Mucosa of rectum (tissue), 2 donors: ENCODE measurements around the gene KIAA1549.

Experiments
- H3K27ac ChIP-seq, 2 donors: one replicate each; pipeline ENCODE4 v1.7.0; 2013; ENCODE audit warnings: inconsistent platforms in 2 of 2, low read depth in 2 of 2, low read length in 2 of 2
- H3K27me3 ChIP-seq, 2 donors: one replicate each; pipeline ENCODE4 v1.7.0; 2013; ENCODE audit warnings: low read length in 2 of 2; ENCODE audit not compliant: control insufficient read depth in 2 of 2, insufficient read depth in 2 of 2
- H3K36me3 ChIP-seq, 2 donors: one replicate each; pipeline ENCODE4 v1.7.0; 2013; ENCODE audit warnings: low read length in 2 of 2; ENCODE audit not compliant: control insufficient read depth in 2 of 2, insufficient read depth in 2 of 2
- H3K4me1 ChIP-seq, 2 donors: one replicate each; pipeline ENCODE4 v1.7.0; 2013; ENCODE audit warnings: low read length in 2 of 2, mild to moderate bottlenecking in 1 of 2; ENCODE audit not compliant: control insufficient read depth in 2 of 2, insufficient read depth in 2 of 2
- H3K4me3 ChIP-seq, 2 donors: one replicate each; pipeline ENCODE4 v1.7.0; 2013; ENCODE audit warnings: low read length in 2 of 2
- H3K9ac ChIP-seq, 2 donors: one replicate each; pipeline ENCODE4 v1.7.0; 2013; ENCODE audit warnings: low read length in 2 of 2, low read depth in 1 of 2, mild to moderate bottlenecking in 1 of 2
- H3K9me3 ChIP-seq, 2 donors: one replicate each; pipeline ENCODE4 v1.7.0; 2013; ENCODE audit warnings: low read length in 2 of 2; ENCODE audit not compliant: control insufficient read depth in 2 of 2
- donor health status: healthy.
- donor health status: Normal muscosa, but diverticular disease.

The KIAA1549 gene

GRCh38 chr7:138843632-138844580 lies 137.3 kb downstream of the KIAA1549 start:
- Histone ChIP-seq H3K36me3 (no peaks in the 10 kb centered on the region), H3K9ac (no peak overlapping the region), H3K27ac (no peak overlapping the region), H3K4me3 (no peak overlapping the region), H3K4me1 (no peaks in the 10 kb centered on the region), H3K27me3 (no peaks in the 10 kb centered on the region), H3K9me3 (no peaks in the 10 kb centered on the region)

GRCh38 chr7:138842111-138842510 lies 139.1 kb downstream of the KIAA1549 start:
- Histone ChIP-seq H3K9me3 (no peaks in the 10 kb centered on the region), H3K9ac (no peak overlapping the region), H3K4me1 (no peaks in the 10 kb centered on the region), H3K4me3 (no peak overlapping the region), H3K27ac (no peak overlapping the region), H3K27me3 (no peaks in the 10 kb centered on the region), H3K36me3 (no peaks in the 10 kb centered on the region)

GRCh38 chr7:138838166-138838565 lies 143.0 kb downstream of the KIAA1549 start:
- H3K4me3 ChIP-seq = no peak overlapping the region
- H3K9ac ChIP-seq = no peak overlapping the region
- H3K9me3 ChIP-seq = no peaks in the 10 kb centered on the region
- H3K36me3 ChIP-seq = no peaks in the 10 kb centered on the region
- no peaks in the 10 kb centered on the region for H3K4me1 ChIP-seq
- no peaks in the 10 kb centered on the region for H3K27me3 ChIP-seq
- H3K27ac ChIP-seq = no peak overlapping the region

- H3K9me3 ChIP-seq = no peaks in the 10 kb centered on the region
- no peak overlapping the region for H3K9ac ChIP-seq
- no peak overlapping the region for H3K27ac ChIP-seq
- H3K36me3 ChIP-seq = no peaks in the 10 kb centered on the region
- H3K4me1 ChIP-seq = no peaks in the 10 kb centered on the region
- H3K27me3 ChIP-seq = no peaks in the 10 kb centered on the region
- H3K4me3 ChIP-seq = no peak overlapping the region
Measured at GRCh38 chr7:138837627-138838026, 143.6 kb downstream of the KIAA1549 start.

GRCh38 chr7:138835087-138835486 lies 146.1 kb downstream of the KIAA1549 start:
- Histone ChIP-seq H3K4me1 (no peaks in the 10 kb centered on the region), H3K27me3 (no peaks in the 10 kb centered on the region), H3K9me3 (no peaks in the 10 kb centered on the region), H3K36me3 (no peaks in the 10 kb centered on the region), H3K27ac (no peak overlapping the region), H3K9ac (no peak overlapping the region), H3K4me3 (no peak overlapping the region)

GRCh38 chr7:138834583-138834982 lies 146.6 kb downstream of the KIAA1549 start:
- Histone ChIP-seq H3K27ac (no peak overlapping the region), H3K9ac (no peak overlapping the region), H3K27me3 (no peaks in the 10 kb centered on the region), H3K4me1 (no peaks in the 10 kb centered on the region), H3K9me3 (no peaks in the 10 kb centered on the region), H3K4me3 (no peak overlapping the region), H3K36me3 (no peaks in the 10 kb centered on the region)

- Histone ChIP-seq H3K27me3 (no peaks in the 10 kb centered on the region), H3K4me3 (no peak overlapping the region), H3K4me1 (no peaks in the 10 kb centered on the region), H3K9ac (no peak overlapping the region), H3K36me3 (no peaks in the 10 kb centered on the region), H3K27ac (no peak overlapping the region), H3K9me3 (no peaks in the 10 kb centered on the region)
Measured at GRCh38 chr7:138833596-138833995, 147.6 kb downstream of the KIAA1549 start.

- H3K9me3 ChIP-seq = no peaks in the 10 kb centered on the region
- no peaks in the 10 kb centered on the region for H3K36me3 ChIP-seq
- no peak overlapping the region for H3K4me3 ChIP-seq
- H3K4me1 ChIP-seq = no peaks in the 10 kb centered on the region
- H3K9ac ChIP-seq = no peak overlapping the region
- no peak overlapping the region for H3K27ac ChIP-seq
- no peaks in the 10 kb centered on the region for H3K27me3 ChIP-seq
Measured at GRCh38 chr7:138832966-138833365, 148.2 kb downstream of the KIAA1549 start.

GRCh38 chr7:138829335-138829734 lies 151.9 kb downstream of the KIAA1549 start:
- H3K4me1 ChIP-seq = no peaks in the 10 kb centered on the region

GRCh38 chr7:138828302-138828701 lies 152.9 kb downstream of the KIAA1549 start:
- Histone ChIP-seq H3K9ac (no peak overlapping the region), H3K36me3 (no peaks in the 10 kb centered on the region)

More at GRCh38 chr7:138829335-138829734, 151.9 kb downstream of the KIAA1549 start:
- Histone ChIP-seq H3K27me3 (no peaks in the 10 kb centered on the region), H3K27ac (no peak overlapping the region), H3K9ac (no peak overlapping the region), H3K36me3 (no peaks in the 10 kb centered on the region), H3K4me3 (no peak overlapping the region), H3K9me3 (no peaks in the 10 kb centered on the region)

More at GRCh38 chr7:138828302-138828701, 152.9 kb downstream of the KIAA1549 start:
- H3K27me3 ChIP-seq = no peaks in the 10 kb centered on the region
- no peaks in the 10 kb centered on the region for H3K9me3 ChIP-seq
- no peak overlapping the region for H3K27ac ChIP-seq
- H3K4me3 ChIP-seq = no peak overlapping the region
- no peaks in the 10 kb centered on the region for H3K4me1 ChIP-seq
